H1 (cell line): ENCODE results near the gene NUTM2F. TPM values are rescaled to one million over a fixed set of nuclear protein-coding genes. Genes with fewer than 3 reads are reported as not detected.

Source experiments
- CTCF ChIA-PET: fragments of 300-600 bp; sonication (Branson Sonifier 250); formaldehyde crosslinking; loops from one replicate; lab custom pipeline; 2021; ENCODE audit not compliant: partially characterized antibody; lab: Charles Lee
- POLR2A ChIA-PET: fragments of 300-600 bp; sonication (Branson Sonifier 250); formaldehyde crosslinking; loops from one replicate; lab custom pipeline; 2021; ENCODE audit warnings: inconsistent platforms; ENCODE audit not compliant: partially characterized antibody; lab: Charles Lee
- DNase-seq, 2 experiments: peaks; one replicate each; pipeline versions ENCODE4 v3.0.0 to v3.0.0-alpha.2; 2010 to 2022; ENCODE audit warnings: low spot score in 2 of 2, low read depth in 1 of 2, mixed read lengths in 1 of 2
- FAIRE-seq: peaks from 2 replicates; lab custom pipeline; 2011; peaks lifted over from hg19 to GRCh38; lab: Jason Lieb, UNC
- H2AFZ ChIP-seq: 2 replicates; pipeline ENCODE4 v1.8.1; 2012; ENCODE audit warnings: low read length, inconsistent platforms
- H2AK5ac ChIP-seq: 2 replicates; pipeline ENCODE4 v1.6.1; 2013; ENCODE audit warnings: low read depth, low read length
- H2BK120ac ChIP-seq: replicated peaks from 2 replicates; pipeline ENCODE3; 2013; ENCODE audit warnings: low read depth, low read length, inconsistent platforms
- H2BK12ac ChIP-seq: 2 replicates; pipeline ENCODE4 v1.6.1; 2013; ENCODE audit warnings: low read depth, low read length
- H2BK15ac ChIP-seq: 2 replicates; pipeline ENCODE4 v1.6.1; 2013; ENCODE audit warnings: low read length
- H2BK20ac ChIP-seq: 2 replicates; pipeline ENCODE4 v1.6.1; 2013; ENCODE audit warnings: low read length
- H2BK5ac ChIP-seq: 2 replicates; pipeline ENCODE4 v1.6.1; 2013; ENCODE audit warnings: low read depth, low read length
- H3K14ac ChIP-seq: 2 replicates; pipeline ENCODE4 v1.6.1; 2013; ENCODE audit warnings: inconsistent platforms; ENCODE audit not compliant: insufficient read length
- H3K18ac ChIP-seq: 2 replicates; pipeline ENCODE4 v1.6.1; 2013; ENCODE audit warnings: low read length; ENCODE audit errors: extremely low read depth
- H3K23ac ChIP-seq: 2 replicates; pipeline ENCODE4 v1.6.1; 2013; ENCODE audit warnings: inconsistent platforms; ENCODE audit not compliant: insufficient read length
- H3K23me2 ChIP-seq: 2 replicates; pipeline ENCODE4 v1.6.1; 2013; ENCODE audit warnings: low read depth, low read length
- H3K27ac ChIP-seq: 2 replicates; pipeline ENCODE4 v1.6.1; 2011; ENCODE audit warnings: low read depth, low read length, inconsistent platforms
- H3K27me3 ChIP-seq, 4 experiments: replicated peaks in 1 of 4; 1 replicate in 1 of 4; 2 replicates in 3 of 4; pipeline versions ENCODE4 v1.6.1 to v1.8.1; 2011 to 2013; ENCODE audit warnings: low read length in 3 of 4, mild to moderate bottlenecking in 3 of 4, inconsistent platforms in 2 of 4, mixed read lengths in 2 of 4, moderate library complexity in 1 of 4; ENCODE audit not compliant: control insufficient read depth in 3 of 4, insufficient read depth in 3 of 4; ENCODE audit errors: extremely low read depth in 1 of 4
- H3K36me3 ChIP-seq, 4 experiments: 2 replicates each; pipeline versions ENCODE4 v1.6.1 to v1.8.1; 2011 to 2013; ENCODE audit warnings: mild to moderate bottlenecking in 4 of 4, low read length in 3 of 4, moderate library complexity in 2 of 4, control low read depth in 1 of 4, inconsistent platforms in 1 of 4; ENCODE audit not compliant: insufficient read depth in 4 of 4, control insufficient read depth in 2 of 4
- H3K4ac ChIP-seq: replicated peaks from 2 replicates; pipeline ENCODE3; 2013; ENCODE audit warnings: low read length, low read depth, mixed read lengths, inconsistent platforms; ENCODE audit not compliant: insufficient read length
- H3K4me1 ChIP-seq, 4 experiments: replicated peaks in 1 of 4; 1 replicate in 1 of 4; 2 replicates in 3 of 4; pipeline versions ENCODE4 v1.6.1 to v1.8.1; 2011 to 2013; ENCODE audit warnings: low read length in 3 of 4, inconsistent platforms in 2 of 4, mixed read lengths in 1 of 4; ENCODE audit not compliant: insufficient read depth in 4 of 4, control insufficient read depth in 3 of 4
- H3K4me2 ChIP-seq, 2 experiments: 2 replicates each; pipeline versions ENCODE4 v1.6.1 to v1.8.1; 2011 to 2013; ENCODE audit warnings: low read depth in 2 of 2, low read length in 2 of 2, control low read depth in 1 of 2, inconsistent platforms in 1 of 2, mild to moderate bottlenecking in 1 of 2; ENCODE audit not compliant: insufficient read depth in 1 of 2
- H3K4me3 ChIP-seq, 4 experiments: fragments of 200-600, 300-600 bp in 1 of 4; sonication (generic), shearing (Covaris generic), sonication (Bioruptor Twin) in 1 of 4; 2 replicates each; pipeline versions ENCODE4 v1.5.1 to v1.8.1; 2011 to 2016; ENCODE audit warnings: low read length in 4 of 4, low read depth in 3 of 4, control low read depth in 2 of 4, inconsistent platforms in 2 of 4, mild to moderate bottlenecking in 2 of 4, mixed read lengths in 1 of 4, moderate library complexity in 1 of 4; ENCODE audit not compliant: insufficient read depth in 2 of 4; ENCODE audit errors: extremely low read depth in 1 of 4
- H3K56ac ChIP-seq: replicated peaks from 2 replicates; pipeline ENCODE3; 2013; ENCODE audit warnings: low read depth, mild to moderate bottlenecking, mixed read lengths, low read length, inconsistent platforms; ENCODE audit not compliant: insufficient read length
- H3K79me1 ChIP-seq: 2 replicates; pipeline ENCODE4 v1.6.1; 2013; ENCODE audit warnings: low read depth, low read length, control low read depth
- H3K79me2 ChIP-seq, 2 experiments: 2 replicates each; pipeline versions ENCODE4 v1.6.1 to v1.8.1; 2012 to 2013; ENCODE audit warnings: low read length in 2 of 2, mild to moderate bottlenecking in 2 of 2, inconsistent platforms in 1 of 2; ENCODE audit not compliant: insufficient read depth in 2 of 2, control insufficient read depth in 1 of 2
- H3K9ac ChIP-seq, 4 experiments: replicated peaks in 1 of 4; 1 replicate in 1 of 4; 2 replicates in 3 of 4; pipeline versions ENCODE4 v1.6.1 to v1.8.1; 2011 to 2013; ENCODE audit warnings: low read depth in 3 of 4, low read length in 3 of 4, control low read depth in 2 of 4, mild to moderate bottlenecking in 2 of 4, moderate library complexity in 2 of 4, inconsistent platforms in 1 of 4; ENCODE audit errors: extremely low read depth in 1 of 4
- H3K9me3 ChIP-seq, 2 experiments: 2 replicates each; pipeline versions ENCODE4 v1.6.1 to v1.8.1; 2012 to 2013; ENCODE audit warnings: mild to moderate bottlenecking in 2 of 2, moderate library complexity in 2 of 2, control low read depth in 1 of 2, inconsistent platforms in 1 of 2, low read depth in 1 of 2, low read length in 1 of 2, mixed read lengths in 1 of 2; ENCODE audit not compliant: insufficient read depth in 2 of 2
- H4K20me1 ChIP-seq, 2 experiments: replicated peaks in 1 of 2; 2 replicates each; pipeline versions ENCODE3 to v1.8.1; 2011 to 2013; ENCODE audit warnings: inconsistent platforms in 2 of 2, low read length in 2 of 2, mild to moderate bottlenecking in 1 of 2; ENCODE audit not compliant: insufficient read depth in 2 of 2, control insufficient read depth in 1 of 2
- H4K5ac ChIP-seq: 2 replicates; pipeline ENCODE4 v1.6.1; 2013; ENCODE audit warnings: low read length, low read depth, mixed read lengths, inconsistent platforms; ENCODE audit not compliant: insufficient read length
- H4K8ac ChIP-seq: 2 replicates; pipeline ENCODE4 v1.8.0; 2013; ENCODE audit warnings: mild to moderate bottlenecking, moderate library complexity, low read length, inconsistent platforms; ENCODE audit not compliant: insufficient read depth; ENCODE audit errors: extremely low read depth
- H4K91ac ChIP-seq: replicated peaks from 2 replicates; pipeline ENCODE3; 2013; ENCODE audit warnings: low read length, mixed read lengths, inconsistent platforms; ENCODE audit not compliant: insufficient read length
- ATF2 ChIP-seq: IDR thresholded peaks from 2 replicates; pipeline ENCODE4 v1.6.1; 2012; ENCODE audit warnings: low read length, inconsistent platforms
- CREB1 ChIP-seq: IDR thresholded peaks from 2 replicates; pipeline ENCODE4 v1.6.1; 2012; ENCODE audit warnings: inconsistent platforms
- EP300 ChIP-seq, 2 experiments: IDR thresholded peaks; 1 replicate in 1 of 2; 2 replicates in 1 of 2; pipeline ENCODE4 v1.6.1; 2011 to 2012; ENCODE audit warnings: low read depth in 2 of 2, low read length in 2 of 2, mild to moderate bottlenecking in 2 of 2, borderline replicate concordance in 1 of 2, inconsistent platforms in 1 of 2, moderate library complexity in 1 of 2
- FOSL1 ChIP-seq: IDR thresholded peaks from 2 replicates; pipeline ENCODE4 v1.6.1; 2011; ENCODE audit warnings: mild to moderate bottlenecking, low read depth, low read length, moderate library complexity; ENCODE audit not compliant: insufficient read depth
- GTF2F1 ChIP-seq: IDR thresholded peaks from 2 replicates; pipeline ENCODE4 v1.6.1; 2012; ENCODE audit warnings: low read depth, low read length, improper control_type of control experiment, borderline replicate concordance
- KDM1A ChIP-seq: fragments of 200-600, 300-600 bp; sonication (generic); IDR thresholded peaks from 2 replicates; pipeline ENCODE4 v1.7.1; 2016; ENCODE audit warnings: mild to moderate bottlenecking, low read length, borderline replicate concordance
- KDM5A ChIP-seq: fragments of 200-600 bp; IDR thresholded peaks from 2 replicates; pipeline ENCODE4 v1.7.1; 2012; ENCODE audit warnings: mild to moderate bottlenecking, low read length, inconsistent platforms, mixed read lengths
- RXRA ChIP-seq: IDR thresholded peaks from 2 replicates; pipeline ENCODE4 v1.6.1; 2011; ENCODE audit warnings: low read depth, mild to moderate bottlenecking, low read length, moderate library complexity; ENCODE audit not compliant: insufficient read depth
- YY1 ChIP-seq: IDR thresholded peaks from 2 replicates; pipeline ENCODE4 v1.6.1; 2011; ENCODE audit warnings: low read depth, mild to moderate bottlenecking, low read length
- WGBS, 2 experiments: shearing (Covaris generic) in 1 of 2; methylation state at CpG; one replicate each; pipeline versions ENCODE4 v1.1.6 to v1.1.7; 2013 to 2015; ENCODE audit warnings: low lambda C conversion rate in 2 of 2, mixed read lengths in 2 of 2, inconsistent platforms in 1 of 2, low coverage in 1 of 2, missing lambda C conversion rate in 1 of 2; ENCODE audit not compliant: insufficient replicate concordance in 2 of 2, insufficient coverage in 1 of 2, insufficient read length in 1 of 2; ENCODE audit errors: extremely low coverage in 1 of 2, missing lambda C conversion rate in 1 of 2; 5-methylcytosine and 5-hydroxymethylcytosine counted together
- polyA plus RNA-seq, 7 experiments: library from polyadenylated mRNA; depleted of rRNA in 3 of 7; stranded (reverse) in 5 of 7; unstranded in 2 of 7; fragments of >200 nt in 5 of 7; fragments of 200-250 nt in 2 of 7; gene quantifications; 1 replicate in 5 of 7; 2 replicates in 1 of 7; 4 replicates in 1 of 7; pipeline versions ENCODE4 v1.2.1 to v1.2.3, GENCODE V29; 2011 to 2013; ENCODE audit warnings: missing spikeins in 2 of 7, mixed read lengths in 2 of 7
- total RNA-seq: library from RNA; stranded (reverse); fragmentation: NEBNext Ultra II Directional; extraction: Animal tissue kit (Norgen Biotek cat#: 25700); gene quantifications from 2 replicates; pipeline ENCODE4 v1.2.1, GENCODE V29; 2021
- TF ChIP-seq, protein P1 (sequence below): IDR thresholded peaks from 2 replicates; pipeline ENCODE4 v1.6.1; 2011; ENCODE audit warnings: low read depth, mild to moderate bottlenecking, low read length; ENCODE audit not compliant: insufficient read depth
- TF ChIP-seq, protein P2 (sequence below): IDR thresholded peaks from 2 replicates; pipeline ENCODE4 v1.6.1; 2012; ENCODE audit warnings: inconsistent platforms

NUTM2F gene
- total and polyA plus RNA-seq, 2 of the 8 experiments (the other 6 are each of a cell fraction or from before 2014, with no cell fraction given), result 0.06 to 0.19 TPM

DNA sequence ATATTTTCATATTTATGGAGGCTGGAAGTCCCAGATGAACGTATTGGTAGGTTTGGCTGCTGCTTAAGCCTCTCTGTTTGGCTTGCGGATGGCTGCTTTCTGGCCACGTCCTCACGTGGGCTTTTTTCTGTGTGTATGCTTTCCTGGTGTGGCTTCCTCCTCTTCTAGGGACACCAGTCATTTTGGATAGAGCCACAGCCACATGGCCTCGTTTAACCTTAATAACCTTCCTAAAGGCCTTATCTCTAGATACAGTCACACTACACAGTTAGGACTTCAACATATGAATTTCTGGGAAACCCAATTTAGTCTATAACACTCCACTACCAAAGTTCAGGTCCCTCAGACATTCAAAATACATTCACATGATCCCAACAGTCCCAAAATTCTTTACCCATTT is 26.9 kb downstream of the NUTM2F start:
- H3K9ac ChIP-seq, result no peak overlapping the region
- no peak overlapping the region for H3K23ac ChIP-seq
- no peak overlapping the region for H2AFZ ChIP-seq
- H3K23me2 ChIP-seq, result no peaks in the 10 kb centered on the region
- no peaks in the 10 kb centered on the region for H3K79me2 ChIP-seq
- FAIRE-seq, result no peak
- WGBS, 2 experiments, result 88% methylated on average over 5 of the region's 5 CpGs; no CpG with 5 or more reads in 1 of the 2 experiments
- no peak overlapping the region for H3K27ac ChIP-seq
- no peak overlapping the region for H2BK120ac ChIP-seq
- peaks cover 0 to 2% (median 0%) of the 10 kb centered on the region in 4 experiments; a peak in 1 of 8 replicates for H3K36me3 ChIP-seq
- H3K4me2 ChIP-seq, result no peak overlapping the region
- H3K4ac ChIP-seq, result no peak overlapping the region
- ChIA-PET CTCF (no interaction called here), POLR2A (no interaction called here)
- H3K9me3 ChIP-seq, result no peaks in the 10 kb centered on the region
- no peaks in the 10 kb centered on the region for H3K79me1 ChIP-seq
- no peak overlapping the region for H4K91ac ChIP-seq
- H3K56ac ChIP-seq, result no peak overlapping the region
- H2AK5ac ChIP-seq, result no peak overlapping the region
- H3K18ac ChIP-seq, result no peak overlapping the region
- H3K14ac ChIP-seq, result no peak overlapping the region
- no peak overlapping the region for H2BK12ac ChIP-seq
- H2BK20ac ChIP-seq, result no peak overlapping the region
- H4K20me1 ChIP-seq, result no peaks in the 10 kb centered on the region
- no peak overlapping the region for H4K8ac ChIP-seq
- no peak for DNase-seq
- no peaks in the 10 kb centered on the region for H3K27me3 ChIP-seq
- no peak overlapping the region for H2BK5ac ChIP-seq
- no peaks in the 10 kb centered on the region; a peak in 1 of 7 replicates for H3K4me1 ChIP-seq
- no peak overlapping the region for H4K5ac ChIP-seq
- no peak overlapping the region for H2BK15ac ChIP-seq
- H3K4me3 ChIP-seq, result no peak overlapping the region
- TF ChIP-seq KDM5A (no peak), FOSL1 (no peak), YY1 (no peak), EP300 (IDR thresholded peaks at IDR 0.05; ENCODE audit: borderline replicate concordance in 1 of 2, low read depth in 2 of 2, low read length in 2 of 2) (no peak), RXRA (no peak), CREB1 (no peak), KDM1A (no peak), ATF2 (no peak), GTF2F1 (no peak)
- TF ChIP-seq, protein P1, sequence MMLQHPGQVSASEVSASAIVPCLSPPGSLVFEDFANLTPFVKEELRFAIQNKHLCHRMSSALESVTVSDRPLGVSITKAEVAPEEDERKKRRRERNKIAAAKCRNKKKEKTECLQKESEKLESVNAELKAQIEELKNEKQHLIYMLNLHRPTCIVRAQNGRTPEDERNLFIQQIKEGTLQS, result no peak
- TF ChIP-seq, protein P2, sequence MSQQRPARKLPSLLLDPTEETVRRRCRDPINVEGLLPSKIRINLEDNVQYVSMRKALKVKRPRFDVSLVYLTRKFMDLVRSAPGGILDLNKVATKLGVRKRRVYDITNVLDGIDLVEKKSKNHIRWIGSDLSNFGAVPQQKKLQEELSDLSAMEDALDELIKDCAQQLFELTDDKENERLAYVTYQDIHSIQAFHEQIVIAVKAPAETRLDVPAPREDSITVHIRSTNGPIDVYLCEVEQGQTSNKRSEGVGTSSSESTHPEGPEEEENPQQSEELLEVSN, result no peak
